Pancreas (tissue), 10 donors: Measurements from ENCODE around the gene NCR2. TPM values are rescaled to one million over a fixed set of nuclear protein-coding genes. Genes with fewer than 3 reads are reported as not detected.

ENCODE experiments used
- ATAC-seq, 4 donors: fragments of 200-7000 bp; cut with Tn5 transposase; one replicate each; pipeline versions ENCODE4 v1.8.0 to v1.9.1; 2020; ENCODE audit warnings: mild to moderate bottlenecking in 4 of 4, moderate library complexity in 4 of 4
- DNase-seq, 6 donors: peaks; one replicate each; pipeline ENCODE4 v3.0.0-alpha.2; 2020
- FAIRE-seq: peaks from 2 replicates; lab custom pipeline; 2012; peaks lifted over from hg19 to GRCh38; lab: Jason Lieb, UNC
- H3K27ac ChIP-seq, 4 donors: fragments of 200-600 bp; sonication (generic); 1 replicate in 3 of 4; 2 replicates in 1 of 4; pipeline versions ENCODE4 v1.5.0 to v1.8.0; 2020
- H3K27me3 ChIP-seq, 4 donors: fragments of 200-600 bp; one replicate each; pipeline ENCODE4 v1.8.0; 2021
- H3K36me3 ChIP-seq, 3 donors: fragments of 200-600 bp; sonication (generic) in 1 of 3; one replicate each; pipeline versions ENCODE4 v1.5.0 to v1.8.0; 2020 to 2021
- H3K4me1 ChIP-seq, 3 donors: fragments of 200-600 bp; one replicate each; pipeline ENCODE4 v1.8.0; 2021
- H3K4me3 ChIP-seq, 4 donors: fragments of 200-600 bp; sonication (generic) in 2 of 4; one replicate each; pipeline versions ENCODE4 v1.5.0 to v1.8.0; 2020 to 2021
- H3K9me3 ChIP-seq, 4 donors: fragments of 200-600 bp; one replicate each; pipeline ENCODE4 v1.8.0; 2021
- CTCF ChIP-seq, 4 donors: fragments of 200-600 bp; sonication (generic) in 3 of 4; IDR thresholded peaks; one replicate each; pipeline versions ENCODE4 v1.5.0 to v1.8.0; 2021; ENCODE audit warnings: antibody characterized with exemption in 4 of 4
- WGBS, 2 donors: extraction: QIAGEN DNeasy Blood & Tissue Kit; methylation state at CpG; one replicate each; pipeline ENCODE4 v1.1.7; 2013; 5-methylcytosine and 5-hydroxymethylcytosine counted together
- intact Hi-C, 3 donors: fragments of 100-400 bp; cut with DNase I; formaldehyde crosslinking; loops; one replicate each; pipeline versions ENCODE4 v1.11.1 to v1.14.2; 2022
- polyA plus RNA-seq, 2 donors: library from polyadenylated mRNA; stranded (reverse); fragments of 200-250 nt; gene quantifications; one replicate each; pipeline ENCODE4 v1.2.3, GENCODE V29; 2013
- total RNA-seq, 6 donors: library from RNA; stranded (reverse); fragmentation: NEBNext Ultra II Directional in 4 of 6; extraction: Animal tissue kit (Norgen Biotek cat#: 25700) in 4 of 6; gene quantifications; one replicate each; pipeline versions ENCODE4 v1.2.1 to v1.2.4, GENCODE V29; 2021 to 2023
- donor health status: healthy with polysubstance abuse.
- donor health status: DM: no; HTN: no; CAD: no; lungs with moderate emphysema.
- donor health status: DM: no; HTN: no; CAD: no.
- donor health status: control.
- donor health status: control.
- donor health status: Bipolar disorder and iron deficiency.
- donor health status: DM: yes; HTN: yes; CAD: no.
- donor health status: DM: no; HTN: no; CAD: no.
- donor health status: DM: no; HTN: no; CAD: no.
- donor health status: DM: yes; HTN: yes; CAD: no.

NCR2 gene
- total and polyA plus RNA-seq, 8 donors = not detected

DNA sequence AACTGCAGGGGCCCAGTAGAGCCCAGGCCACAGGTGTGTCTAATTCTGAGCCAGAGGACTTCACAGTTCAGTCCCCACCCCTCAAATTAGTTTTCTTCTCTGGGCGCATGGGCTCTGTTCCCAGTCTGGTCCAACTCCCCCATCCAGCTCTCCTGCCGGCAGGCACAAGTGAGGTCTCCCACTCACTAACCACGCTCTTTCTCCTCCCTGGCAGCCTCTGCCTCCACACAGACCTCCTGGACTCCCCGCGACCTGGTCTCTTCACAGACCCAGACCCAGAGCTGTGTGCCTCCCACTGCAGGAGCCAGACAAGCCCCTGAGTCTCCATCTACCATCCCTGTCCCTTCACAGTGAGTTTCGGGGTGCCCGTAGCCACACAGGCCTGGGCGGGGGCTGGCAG is 6.2 kb downstream of the NCR2 start:
- no peaks in the 10 kb centered on the region for H3K4me1 ChIP-seq
- H3K36me3 ChIP-seq = no peaks in the 10 kb centered on the region
- DNase-seq = no peak
- H3K27ac ChIP-seq = no peak overlapping the region
- no peak for FAIRE-seq
- ATAC-seq = no peak
- H3K4me3 ChIP-seq = no peak overlapping the region
- no peaks in the 10 kb centered on the region for H3K27me3 ChIP-seq
- intact Hi-C loops = no loop called here
- H3K9me3 ChIP-seq = no peaks in the 10 kb centered on the region
- TF ChIP-seq CTCF (IDR thresholded peaks at IDR 0.05) = no peak
- WGBS, 2 donors = 78 to 90% methylated on average over 8 of the region's 8 CpGs

DNA sequence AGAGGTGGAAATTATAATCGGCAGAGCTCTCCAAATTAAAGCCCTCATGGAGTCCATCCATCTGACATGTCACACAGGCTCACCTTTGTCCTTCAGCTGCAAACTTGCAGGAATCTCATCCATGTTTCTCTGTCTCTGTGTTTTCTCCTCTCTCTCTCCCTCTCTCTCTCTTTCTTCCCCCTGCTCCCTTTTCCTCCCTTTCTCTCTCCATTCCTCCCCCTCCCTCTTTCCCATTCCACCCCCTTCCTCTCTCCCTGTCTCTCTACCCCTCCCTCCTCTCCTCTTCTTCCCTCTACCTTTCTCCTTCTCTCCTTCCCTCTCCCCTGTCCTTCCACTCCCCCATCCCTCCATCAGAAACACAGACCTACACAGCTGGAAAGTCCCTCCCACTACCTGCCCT is 6.8 kb downstream of the NCR2 start:
- DNase-seq = no peak
- no peaks in the 10 kb centered on the region for H3K9me3 ChIP-seq
- WGBS, 2 donors = 20 to 32% methylated on average over 1 of the region's 1 CpG
- H3K27ac ChIP-seq = no peak overlapping the region
- no peaks in the 10 kb centered on the region for H3K27me3 ChIP-seq
- H3K4me1 ChIP-seq = no peaks in the 10 kb centered on the region
- no peak for ATAC-seq
- FAIRE-seq = no peak
- TF ChIP-seq CTCF (IDR thresholded peaks at IDR 0.05) = no peak
- no peak overlapping the region for H3K4me3 ChIP-seq
- H3K36me3 ChIP-seq = no peaks in the 10 kb centered on the region
- intact Hi-C loops = no loop called here

DNA sequence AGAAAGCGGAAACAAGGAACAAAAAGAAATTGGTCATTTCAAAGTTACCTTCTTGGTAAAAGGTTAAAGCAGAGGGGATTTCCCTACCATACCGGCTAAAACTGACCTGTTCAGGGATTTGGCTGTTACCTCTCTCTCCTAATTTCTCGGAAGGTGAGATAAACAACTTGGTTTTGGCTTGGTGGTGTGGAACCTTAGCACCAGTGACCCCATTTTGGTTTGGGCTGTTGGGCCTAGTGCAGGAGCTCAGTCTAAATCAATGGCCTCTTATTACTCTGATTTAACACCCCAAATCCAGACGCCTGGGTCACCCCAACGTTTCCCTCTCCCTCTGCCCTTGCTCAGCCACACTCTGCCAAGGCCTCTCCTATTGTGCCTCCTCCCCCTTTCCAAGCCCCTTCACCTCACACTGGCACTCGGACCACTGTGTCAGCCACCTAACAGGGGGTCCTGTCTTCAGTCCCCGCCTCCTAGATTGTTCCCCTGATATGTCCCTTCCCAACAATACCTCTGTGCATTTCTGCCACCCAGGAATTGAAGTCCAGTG is 8.3 kb downstream of the NCR2 start:
- no peaks in the 10 kb centered on the region for H3K36me3 ChIP-seq
- no peak overlapping the region for H3K4me3 ChIP-seq
- no peaks in the 10 kb centered on the region for H3K4me1 ChIP-seq
- TF ChIP-seq CTCF (IDR thresholded peaks at IDR 0.05) = no peak
- no peaks in the 10 kb centered on the region for H3K9me3 ChIP-seq
- intact Hi-C loops = no loop called here
- WGBS, 2 donors = 79 to 81% methylated on average over 7 of the region's 7 CpGs
- FAIRE-seq (no peak), ATAC-seq (no peak), DNase-seq (no peak)
- no peak overlapping the region for H3K27ac ChIP-seq
- H3K27me3 ChIP-seq = no peaks in the 10 kb centered on the region

- Histone ChIP-seq H3K4me3 (no peak overlapping the region), H3K27me3 (no peaks in the 10 kb centered on the region), H3K9me3 (no peaks in the 10 kb centered on the region), H3K36me3 (no peaks in the 10 kb centered on the region), H3K4me1 (no peaks in the 10 kb centered on the region), H3K27ac (no peak overlapping the region)
- TF ChIP-seq CTCF (IDR thresholded peaks at IDR 0.05) = no peak
- no peak for FAIRE-seq
- 43 to 65% methylated on average over 3 of the region's 3 CpGs for WGBS, 2 donors
- intact Hi-C loops = no loop called here
- no peak for ATAC-seq
- DNase-seq = no peak
Observed at GRCh38 chr6:41344876-41345275, 9.5 kb downstream of the NCR2 start.

DNA sequence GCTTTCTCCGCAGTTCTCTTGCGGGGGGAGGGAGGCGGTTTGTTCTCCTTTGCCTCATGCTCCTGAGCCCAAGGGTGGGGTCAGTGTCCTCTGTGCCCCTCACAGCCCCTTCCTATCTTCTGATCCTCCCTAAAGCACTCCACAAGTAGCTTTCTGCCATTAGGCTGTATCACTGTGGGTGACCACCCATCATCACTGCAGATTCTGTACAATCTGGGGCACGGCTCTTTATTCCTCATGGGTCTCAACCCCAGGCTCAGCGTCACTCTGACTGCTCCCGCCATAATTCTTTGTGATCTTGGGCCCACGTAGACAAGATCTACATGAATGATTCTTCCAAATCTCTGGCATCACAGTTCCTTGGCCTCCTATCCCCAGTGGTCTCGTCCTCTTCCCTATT is 10.5 kb downstream of the NCR2 start:
- Histone ChIP-seq H3K36me3 (no peaks in the 10 kb centered on the region), H3K27ac (no peak overlapping the region), H3K4me1 (no peaks in the 10 kb centered on the region), H3K4me3 (no peak overlapping the region), H3K9me3 (no peaks in the 10 kb centered on the region), H3K27me3 (no peaks in the 10 kb centered on the region)
- no peak for TF ChIP-seq CTCF (IDR thresholded peaks at IDR 0.05)
- no peak for FAIRE-seq
- no peak for ATAC-seq
- 72 to 87% methylated on average over 8 of the region's 8 CpGs for WGBS, 2 donors
- intact Hi-C loops = no loop called here
- no peak for DNase-seq
